Liver (tissue), 9 donors: ENCODE measurements around the gene LRRC4B. TPM values are rescaled to one million over a fixed set of nuclear protein-coding genes. Genes with fewer than 3 reads are reported as not detected.

ENCODE experiments used
- DNase-seq: peaks from one replicate; pipeline ENCODE4 v3.0.0-alpha.2; 2017; ENCODE audit warnings: low spot score
- H3K27ac ChIP-seq, 2 donors: one replicate each; pipeline ENCODE4 v1.7.0; 2013; ENCODE audit warnings: inconsistent platforms in 2 of 2, low read length in 2 of 2, control low read depth in 1 of 2, low read depth in 1 of 2, mild to moderate bottlenecking in 1 of 2
- H3K27me3 ChIP-seq, 4 donors: one replicate each; pipeline versions ENCODE4 v1.6.1 to v1.7.0; 2013; ENCODE audit warnings: low read length in 3 of 4, inconsistent platforms in 1 of 4, mild to moderate bottlenecking in 1 of 4, moderate library complexity in 1 of 4; ENCODE audit not compliant: control insufficient read depth in 4 of 4, insufficient read depth in 4 of 4
- H3K36me3 ChIP-seq, 4 donors: one replicate each; pipeline versions ENCODE4 v1.6.1 to v1.7.0; 2013; ENCODE audit warnings: low read length in 3 of 4, mild to moderate bottlenecking in 3 of 4, low read depth in 1 of 4, moderate library complexity in 1 of 4; ENCODE audit not compliant: control insufficient read depth in 4 of 4, insufficient read depth in 3 of 4
- H3K4me1 ChIP-seq, 4 donors: one replicate each; pipeline versions ENCODE4 v1.6.1 to v1.7.0; 2013; ENCODE audit warnings: low read length in 3 of 4, mild to moderate bottlenecking in 3 of 4, moderate library complexity in 1 of 4; ENCODE audit not compliant: control insufficient read depth in 4 of 4, insufficient read depth in 4 of 4
- H3K4me3 ChIP-seq, 3 donors: one replicate each; pipeline versions ENCODE4 v1.6.1 to v1.7.0; 2013; ENCODE audit warnings: low read length in 3 of 3, control low read depth in 1 of 3, low read depth in 1 of 3, mild to moderate bottlenecking in 1 of 3
- H3K9ac ChIP-seq, 2 donors: one replicate each; pipeline ENCODE4 v1.7.0; 2013; ENCODE audit warnings: low read length in 2 of 2, mild to moderate bottlenecking in 2 of 2, moderate library complexity in 2 of 2, control low read depth in 1 of 2, low read depth in 1 of 2
- H3K9me3 ChIP-seq, 4 donors: one replicate each; pipeline versions ENCODE4 v1.6.1 to v1.7.0; 2013; ENCODE audit warnings: low read length in 3 of 4; ENCODE audit not compliant: control insufficient read depth in 4 of 4
- ATF3 ChIP-seq: IDR thresholded peaks from 2 replicates; pipeline ENCODE4 v1.6.1; 2016; ENCODE audit warnings: antibody characterized with exemption
- CTCF ChIP-seq: fragments of 150-350 bp; IDR thresholded peaks from 2 replicates; pipeline ENCODE4 v1.5.1; 2017; ENCODE audit warnings: improper control_type of control experiment, low read depth, low read length; ENCODE audit not compliant: missing input control
- EGR1 ChIP-seq, 2 donors: IDR thresholded peaks; 2 replicates each; pipeline ENCODE4 v1.6.1; 2016 to 2018; ENCODE audit warnings: antibody characterized with exemption in 2 of 2, low read depth in 2 of 2
- FOXA1 ChIP-seq: IDR thresholded peaks from 2 replicates; pipeline ENCODE4 v1.6.1; 2016; ENCODE audit warnings: antibody characterized with exemption
- HNF4A ChIP-seq, 2 donors: conservative IDR thresholded peaks; 2 replicates each; pipeline ENCODE4 v1.6.1; 2016; ENCODE audit warnings: antibody characterized with exemption in 2 of 2, mild to moderate bottlenecking in 2 of 2
- HNF4G ChIP-seq: IDR thresholded peaks from 2 replicates; pipeline ENCODE4 v1.6.1; 2016; ENCODE audit warnings: antibody characterized with exemption
- JUND ChIP-seq, 2 donors: IDR thresholded peaks; 2 replicates each; pipeline ENCODE4 v1.6.1; 2016; ENCODE audit warnings: antibody characterized with exemption in 2 of 2
- MAX ChIP-seq: IDR thresholded peaks from 2 replicates; pipeline ENCODE4 v1.6.1; 2016; ENCODE audit warnings: antibody characterized with exemption
- RAD21 ChIP-seq, 2 donors: IDR thresholded peaks; 2 replicates each; pipeline ENCODE4 v1.6.1; 2016; ENCODE audit warnings: antibody characterized with exemption in 2 of 2, mild to moderate bottlenecking in 2 of 2
- REST ChIP-seq: IDR thresholded peaks from 2 replicates; pipeline ENCODE4 v1.6.1; 2016; ENCODE audit warnings: antibody characterized with exemption, mild to moderate bottlenecking
- RXRA ChIP-seq, 2 donors: IDR thresholded peaks; 2 replicates each; pipeline ENCODE4 v1.6.1; 2017 to 2018; ENCODE audit warnings: antibody characterized with exemption in 2 of 2, mild to moderate bottlenecking in 1 of 2
- TAF1 ChIP-seq: conservative IDR thresholded peaks from 2 replicates; pipeline ENCODE4 v1.6.1; 2016; ENCODE audit warnings: antibody characterized with exemption, mild to moderate bottlenecking
- YY1 ChIP-seq: IDR thresholded peaks from 2 replicates; pipeline ENCODE4 v1.6.1; 2016; ENCODE audit warnings: antibody characterized with exemption, mild to moderate bottlenecking
- WGBS: extraction: QIAGEN DNeasy Blood & Tissue Kit; methylation state at CpG from one replicate; pipeline ENCODE4 v1.1.7; 2013; 5-methylcytosine and 5-hydroxymethylcytosine counted together
- polyA plus RNA-seq, 2 donors: library from polyadenylated mRNA; stranded (reverse) in 1 of 2; unstranded in 1 of 2; fragments of 200-250 nt in 1 of 2; fragments of >200 nt in 1 of 2; fragmentation: Nextera tagmentation in 1 of 2; extraction: Ambion mirVana in 1 of 2; gene quantifications; one replicate each; pipeline versions ENCODE4 v1.2.1 to v1.2.3, GENCODE V29; 2013 to 2015
- total RNA-seq, 2 donors: library from RNA; depleted of rRNA; stranded (reverse); fragments of >200 nt; gene quantifications; one replicate each; pipeline ENCODE4 v1.2.3, GENCODE V29; 2014
- donor health status: healthy.
- donor health status: healthy.
- donor health status: healthy.
- donor health status: healthy.
- donor health status: healthy.

The LRRC4B gene
- total and polyA plus RNA-seq, 4 donors: 0.11 to 1.1 (median 0.79) TPM

GRCh38 chr19:50518091-50519005, 49.9 kb downstream of the LRRC4B start:
- Histone ChIP-seq H3K9me3 (no peaks in the 10 kb centered on the region), H3K9ac (no peak overlapping the region), H3K4me1 (peaks cover 0 to 4% (median 1%) of the 10 kb centered on the region in 4 donors), H3K4me3 (no peak overlapping the region), H3K36me3 (no peaks in the 10 kb centered on the region), H3K27ac (no peak overlapping the region), H3K27me3 (no peaks in the 10 kb centered on the region)
- no peak for DNase-seq
- TF ChIP-seq RXRA (IDR thresholded peaks at IDR 0.05) (no peak), REST (no peak), CTCF (no peak), EGR1 (IDR thresholded peaks at IDR 0.05; ENCODE audit: low read depth in 2 of 2) (no peak), MAX (no peak), ATF3 (no peak), FOXA1 (no peak), YY1 (no peak), JUND (IDR thresholded peaks at IDR 0.05) (no peak), HNF4A (conservative IDR thresholded peaks at IDR 0.05) (no peak), HNF4G (no peak), RAD21 (IDR thresholded peaks at IDR 0.05) (no peak)
- 94% methylated on average over 87 of the region's 87 CpGs for WGBS

- H3K4me1 ChIP-seq: peaks cover 2 to 8% (median 5%) of the 10 kb centered on the region in 4 donors
- H3K4me3 ChIP-seq: no peak overlapping the region
- no peaks in the 10 kb centered on the region for H3K27me3 ChIP-seq
- no peaks in the 10 kb centered on the region for H3K9me3 ChIP-seq
- TF ChIP-seq TAF1 (no peak), EGR1 (IDR thresholded peaks at IDR 0.05; ENCODE audit: low read depth in 2 of 2) (no peak), RAD21 (IDR thresholded peaks at IDR 0.05) (no peak)
- H3K27ac ChIP-seq: no peak overlapping the region
- no peaks in the 10 kb centered on the region for H3K36me3 ChIP-seq
- WGBS: 96% methylated on average over 37 of the region's 37 CpGs
- no peak for DNase-seq
- H3K9ac ChIP-seq: no peak overlapping the region
Measured at GRCh38 chr19:50517704-50518075, 50.5 kb downstream of the LRRC4B start.
